ENCODE measurements around the gene SERPINF2.
"Not testable (repeated sequence)": the region's sequence is repeated elsewhere in the genome, so short reads cannot be mapped to it uniquely, and the experiment has no call there.

The SERPINF2 gene

DNA sequence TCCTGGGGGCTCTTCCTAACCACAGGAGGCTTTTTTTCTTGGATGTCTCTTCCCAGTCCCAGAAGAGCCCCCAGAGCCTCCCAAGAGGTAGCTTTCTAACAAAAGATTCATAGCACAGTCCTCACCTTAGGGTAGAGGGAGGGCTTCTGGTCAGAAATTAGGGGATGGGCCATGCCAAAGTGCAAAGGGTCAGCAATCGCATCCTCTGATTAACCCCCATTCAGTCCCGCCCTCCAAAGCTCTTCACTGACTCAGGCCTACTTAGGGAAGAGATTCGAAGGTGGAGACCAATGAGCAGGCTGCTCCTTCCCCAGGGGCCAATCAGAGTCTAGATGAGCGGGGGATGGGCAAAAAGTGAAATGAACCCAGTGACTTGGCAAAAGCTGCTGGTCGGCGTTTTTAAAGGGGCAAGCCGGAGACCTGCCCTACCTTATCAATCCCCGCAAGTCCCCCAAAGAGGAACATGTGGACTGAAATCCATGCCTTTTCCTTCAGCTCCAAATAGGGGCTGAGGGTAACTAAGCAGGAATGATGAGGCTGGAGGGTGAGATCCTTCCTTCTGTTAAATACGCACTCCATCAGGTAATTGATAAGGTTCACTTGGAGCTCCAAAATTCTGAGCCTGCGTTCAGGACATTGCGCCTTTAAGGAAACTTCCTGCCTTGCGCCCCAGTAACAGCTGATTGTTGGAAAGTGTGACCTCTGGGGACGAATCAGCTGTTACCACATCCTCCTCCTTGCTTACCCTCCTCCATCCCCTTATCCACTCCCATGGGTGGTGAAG, 25.6 kb upstream of the SERPINF2 start:
- DNase-seq, result peak; percentile 95

DNA sequence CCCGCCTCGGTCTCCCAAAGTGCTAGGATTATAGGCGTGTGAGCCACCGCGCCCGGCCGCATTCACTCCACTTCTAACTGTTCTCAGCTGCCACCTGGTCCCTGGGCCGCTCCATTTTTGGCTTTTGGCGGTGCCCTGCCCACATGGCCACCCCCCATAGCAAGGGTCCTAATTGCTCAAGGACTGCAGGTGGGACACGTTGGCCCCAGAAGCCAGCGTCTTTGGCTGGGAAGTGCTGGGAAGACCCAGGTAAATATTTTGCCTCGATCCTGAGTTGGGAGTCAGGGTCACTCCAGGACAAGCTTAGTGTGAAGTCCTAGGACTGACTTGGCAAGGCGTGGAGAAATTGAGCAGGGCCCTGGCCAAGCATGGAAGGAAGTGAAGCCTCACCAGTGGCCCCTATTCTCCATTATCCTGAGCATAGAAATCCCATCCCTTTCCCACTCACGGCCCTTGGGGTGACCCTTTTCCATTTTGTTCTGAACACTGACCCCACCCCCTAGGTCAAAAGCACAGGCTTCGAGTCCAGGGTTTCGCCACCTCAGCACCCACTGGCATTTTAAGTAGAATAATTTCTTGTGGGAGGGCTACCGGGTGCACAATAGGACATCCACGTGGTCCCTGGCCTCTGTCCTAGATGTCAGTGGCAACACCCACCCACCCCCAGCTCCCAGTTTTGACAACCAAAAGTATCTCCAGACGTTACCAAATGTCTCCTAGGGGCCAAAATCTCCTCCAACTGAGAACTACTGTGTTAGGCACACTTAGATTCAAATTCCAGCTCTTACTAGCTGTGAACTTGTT, 24.1 kb upstream of the SERPINF2 start:
- DNase-seq, result no peak

DNA sequence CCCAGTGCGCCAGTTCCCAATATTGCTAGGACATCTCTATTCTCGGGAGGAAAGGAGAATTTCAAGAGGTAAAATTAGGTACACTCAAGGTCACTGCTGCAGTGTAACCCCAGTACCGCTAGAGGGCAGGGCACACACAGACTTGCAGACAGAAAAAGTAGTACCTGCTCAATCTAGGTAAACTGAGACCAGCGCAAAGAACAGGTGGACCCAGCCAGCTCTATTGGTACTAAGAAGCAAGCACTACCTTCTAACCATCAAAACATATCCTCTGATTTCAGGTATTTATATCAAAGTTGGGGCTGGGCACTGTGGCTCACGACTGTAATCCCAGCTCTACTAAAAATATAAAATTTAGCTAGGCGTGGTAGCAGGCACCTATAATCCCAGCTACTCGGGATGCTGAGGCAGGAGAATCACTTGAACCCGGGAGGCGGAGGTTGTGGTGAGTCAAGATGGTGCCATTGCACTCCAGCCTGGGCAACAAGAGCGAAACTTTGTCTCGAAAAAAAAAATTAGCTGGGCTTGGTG, 21.8 kb upstream of the SERPINF2 start:
- peak; percentile 61 for DNase-seq

DNA sequence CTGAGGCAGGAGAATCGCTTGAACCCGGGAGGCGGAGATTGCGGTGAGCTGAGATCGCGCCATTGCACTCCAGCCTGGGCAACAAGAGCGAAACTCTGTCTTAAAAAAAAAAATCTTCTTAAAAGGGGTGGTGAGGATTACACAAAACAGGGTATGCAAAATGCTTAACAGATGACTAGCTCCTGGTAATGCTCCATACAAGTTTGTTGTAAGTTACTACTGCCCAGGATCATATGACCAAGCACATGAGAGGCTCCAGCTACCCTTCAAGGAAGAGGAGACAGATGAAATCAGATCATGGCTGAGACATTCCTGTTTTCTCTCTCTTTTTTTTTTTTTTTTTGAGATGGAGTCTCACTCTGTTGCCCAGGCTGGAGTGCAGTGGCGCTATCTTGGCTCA, 20.6 kb upstream of the SERPINF2 start:
- not testable (repeated sequence) for DNase-seq

DNA sequence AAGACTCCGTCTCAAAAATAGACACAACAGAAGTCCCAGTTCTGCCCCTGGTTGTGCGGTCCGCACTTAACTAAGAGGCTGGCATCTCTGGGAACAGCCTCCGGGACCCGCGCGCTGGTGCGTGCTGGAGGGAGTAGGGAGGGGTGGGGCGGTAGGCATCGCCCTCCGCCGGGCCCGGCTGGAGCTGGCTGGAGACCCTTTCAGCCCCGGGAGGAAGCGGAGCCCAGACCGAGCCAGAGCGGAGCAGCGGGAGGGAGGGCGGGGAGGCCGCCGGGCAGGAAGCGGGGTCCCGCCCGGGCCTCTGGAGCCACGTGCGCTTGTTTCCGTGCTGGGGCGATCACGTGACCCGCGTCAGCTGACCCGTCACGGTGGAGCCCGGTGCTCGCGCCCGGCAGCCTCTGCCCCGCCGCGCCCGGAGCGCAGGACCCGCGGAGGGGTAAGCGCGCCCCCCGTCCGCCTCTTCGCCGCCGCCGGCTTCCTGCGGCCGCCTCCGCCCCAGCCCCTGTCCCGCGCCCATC, 18.3 kb upstream of the SERPINF2 start, which contains the start of gene WDR81:
WDR81 (plus strand) TSS at position 354 of the 518 bp plus-strand sequence. CDS start 256 bp downstream, outside the sequence.
- DNase-seq, result peak; percentile 94

DNA sequence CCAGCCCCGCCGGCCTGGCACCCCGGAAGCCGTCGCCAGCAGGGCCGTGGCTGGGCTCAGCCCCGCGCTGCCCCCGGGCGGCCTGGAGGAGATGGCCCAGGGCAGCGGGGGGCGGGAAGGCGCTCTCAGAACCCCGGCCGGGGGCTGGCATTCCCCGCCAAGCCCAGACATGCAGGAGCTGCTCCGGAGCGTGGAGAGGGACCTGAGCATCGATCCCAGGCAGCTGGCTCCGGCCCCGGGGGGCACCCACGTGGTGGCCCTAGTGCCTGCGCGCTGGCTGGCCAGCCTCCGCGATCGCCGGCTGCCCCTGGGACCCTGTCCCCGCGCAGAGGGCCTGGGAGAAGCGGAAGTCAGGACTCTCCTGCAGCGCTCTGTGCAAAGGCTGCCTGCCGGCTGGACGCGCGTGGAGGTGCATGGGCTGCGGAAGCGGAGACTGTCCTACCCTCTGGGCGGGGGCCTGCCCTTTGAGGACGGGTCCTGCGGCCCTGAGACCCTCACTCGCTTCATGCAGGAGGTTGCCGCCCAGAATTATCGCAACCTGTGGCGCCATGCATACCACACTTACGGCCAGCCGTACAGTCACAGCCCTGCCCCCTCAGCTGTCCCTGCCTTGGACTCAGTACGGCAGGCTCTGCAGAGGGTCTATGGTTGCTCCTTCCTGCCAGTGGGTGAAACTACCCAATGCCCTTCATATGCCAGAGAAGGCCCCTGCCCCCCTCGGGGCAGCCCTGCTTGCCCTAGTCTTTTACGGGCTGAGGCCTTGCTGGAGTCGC, 17.6 kb upstream of the SERPINF2 start:
- DNase-seq, result peak; percentile 50

DNA sequence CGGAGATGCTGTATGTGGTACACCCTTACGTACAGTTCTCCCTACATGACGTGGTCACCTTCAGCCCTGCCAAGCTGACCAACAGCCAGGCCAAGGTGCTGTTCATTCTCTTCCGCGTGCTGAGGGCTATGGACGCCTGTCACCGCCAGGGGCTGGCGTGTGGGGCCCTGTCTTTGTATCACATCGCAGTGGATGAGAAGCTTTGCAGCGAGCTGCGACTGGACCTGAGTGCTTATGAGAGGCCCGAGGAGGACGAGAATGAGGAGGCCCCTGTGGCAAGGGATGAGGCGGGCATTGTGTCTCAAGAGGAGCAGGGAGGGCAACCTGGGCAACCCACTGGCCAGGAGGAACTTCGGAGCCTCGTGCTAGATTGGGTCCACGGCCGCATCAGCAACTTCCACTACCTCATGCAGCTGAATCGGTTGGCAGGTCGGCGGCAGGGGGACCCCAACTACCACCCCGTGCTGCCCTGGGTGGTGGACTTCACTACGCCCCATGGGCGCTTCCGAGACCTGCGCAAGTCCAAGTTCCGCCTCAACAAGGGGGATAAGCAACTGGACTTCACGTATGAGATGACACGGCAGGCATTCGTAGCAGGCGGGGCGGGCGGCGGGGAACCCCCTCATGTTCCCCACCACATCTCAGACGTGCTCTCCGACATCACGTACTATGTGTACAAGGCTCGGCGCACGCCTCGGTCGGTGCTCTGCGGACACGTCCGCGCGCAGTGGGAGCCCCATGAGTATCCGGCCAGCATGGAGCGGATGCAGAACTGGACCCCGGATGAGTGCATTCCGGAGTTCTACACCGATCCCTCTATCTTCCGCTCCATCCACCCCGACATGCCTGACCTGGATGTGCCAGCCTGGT, 16.8 kb upstream of the SERPINF2 start:
- peak; percentile 20 for DNase-seq

DNA sequence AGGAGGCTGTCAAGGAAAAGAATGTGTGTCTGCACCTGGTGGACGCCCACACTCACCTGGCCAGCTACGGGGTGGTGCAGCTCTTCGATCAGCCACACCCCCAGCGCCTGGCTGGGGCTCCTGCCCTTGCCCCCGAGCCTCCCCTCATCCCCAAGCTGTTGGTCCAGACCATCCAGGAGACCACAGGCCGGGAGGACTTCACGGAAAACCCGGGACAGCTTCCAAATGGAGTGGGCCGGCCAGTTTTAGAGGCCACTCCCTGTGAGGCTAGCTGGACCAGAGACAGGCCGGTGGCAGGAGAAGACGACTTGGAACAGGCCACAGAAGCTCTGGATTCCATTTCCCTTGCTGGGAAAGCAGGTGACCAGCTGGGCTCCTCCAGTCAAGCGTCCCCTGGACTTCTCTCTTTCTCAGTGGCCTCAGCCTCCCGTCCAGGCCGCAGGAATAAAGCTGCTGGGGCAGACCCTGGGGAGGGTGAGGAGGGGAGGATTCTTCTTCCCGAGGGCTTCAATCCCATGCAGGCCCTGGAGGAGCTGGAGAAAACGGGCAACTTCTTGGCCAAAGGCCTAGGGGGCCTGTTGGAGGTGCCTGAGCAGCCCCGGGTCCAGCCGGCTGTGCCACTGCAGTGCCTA, 15.9 kb upstream of the SERPINF2 start:
- DNase-seq, result peak; percentile 15

DNA sequence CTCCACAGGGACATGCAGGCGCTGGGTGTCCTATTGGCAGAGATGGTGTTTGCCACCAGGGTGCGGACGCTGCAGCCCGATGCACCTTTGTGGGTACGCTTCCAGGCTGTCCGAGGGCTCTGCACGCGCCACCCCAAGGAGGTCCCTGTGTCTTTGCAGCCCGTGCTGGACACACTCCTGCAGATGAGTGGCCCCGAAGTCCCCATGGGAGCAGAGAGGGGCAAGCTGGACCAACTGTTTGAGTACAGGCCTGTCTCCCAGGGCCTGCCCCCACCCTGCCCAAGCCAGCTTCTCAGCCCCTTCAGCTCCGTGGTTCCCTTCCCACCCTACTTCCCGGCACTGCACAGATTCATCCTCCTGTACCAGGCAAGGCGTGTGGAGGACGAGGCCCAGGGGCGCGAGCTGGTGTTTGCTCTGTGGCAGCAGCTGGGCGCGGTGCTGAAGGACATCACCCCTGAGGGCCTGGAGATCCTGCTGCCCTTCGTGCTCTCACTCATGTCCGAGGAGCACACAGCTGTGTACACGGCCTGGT, 15.3 kb upstream of the SERPINF2 start:
- DNase-seq, result peak; percentile 21

DNA sequence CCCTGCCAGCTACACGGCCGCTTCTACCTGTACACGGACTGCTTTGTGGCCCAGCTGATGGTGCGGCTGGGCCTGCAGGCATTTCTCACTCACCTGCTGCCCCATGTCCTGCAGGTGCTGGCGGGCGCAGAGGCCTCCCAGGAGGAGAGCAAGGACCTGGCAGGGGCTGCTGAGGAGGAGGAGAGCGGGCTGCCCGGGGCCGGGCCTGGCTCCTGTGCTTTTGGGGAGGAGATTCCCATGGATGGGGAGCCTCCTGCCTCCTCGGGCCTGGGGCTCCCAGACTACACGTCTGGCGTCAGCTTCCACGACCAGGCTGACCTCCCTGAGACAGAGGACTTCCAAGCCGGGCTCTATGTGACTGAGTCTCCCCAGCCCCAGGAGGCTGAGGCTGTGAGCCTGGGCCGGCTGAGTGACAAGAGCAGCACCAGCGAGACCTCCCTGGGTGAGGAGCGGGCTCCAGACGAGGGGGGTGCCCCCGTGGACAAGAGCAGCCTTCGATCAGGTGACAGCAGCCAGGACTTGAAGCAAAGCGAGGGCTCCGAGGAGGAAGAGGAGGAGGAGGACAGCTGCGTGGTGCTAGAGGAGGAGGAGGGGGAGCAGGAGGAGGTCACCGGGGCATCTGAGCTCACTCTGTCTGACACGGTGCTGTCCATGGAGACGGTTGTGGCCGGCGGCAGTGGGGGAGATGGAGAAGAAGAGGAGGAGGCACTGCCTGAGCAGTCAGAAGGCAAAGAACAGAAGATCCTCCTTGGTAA, 14.6 kb upstream of the SERPINF2 start:
- peak; percentile 23 for DNase-seq

DNA sequence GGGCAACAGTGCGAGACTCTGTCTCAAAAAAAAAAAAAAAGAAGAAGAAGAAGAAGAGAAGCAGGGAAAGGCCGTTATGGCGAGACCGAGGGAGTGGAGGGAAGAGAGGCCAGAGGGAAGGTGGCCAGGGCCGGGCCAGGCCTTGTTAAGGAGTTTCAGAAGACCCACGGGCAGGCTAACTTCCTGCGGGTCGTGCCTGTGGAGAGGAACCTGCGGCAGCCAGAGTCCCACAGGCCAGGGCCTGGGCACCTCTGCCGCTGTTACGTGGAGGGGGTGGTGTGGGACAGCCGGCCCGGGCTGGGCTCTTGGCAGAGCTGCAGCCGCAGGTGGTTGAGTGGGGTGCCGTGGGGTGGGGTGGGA, 12.7 kb upstream of the SERPINF2 start:
- no peak for DNase-seq

DNA sequence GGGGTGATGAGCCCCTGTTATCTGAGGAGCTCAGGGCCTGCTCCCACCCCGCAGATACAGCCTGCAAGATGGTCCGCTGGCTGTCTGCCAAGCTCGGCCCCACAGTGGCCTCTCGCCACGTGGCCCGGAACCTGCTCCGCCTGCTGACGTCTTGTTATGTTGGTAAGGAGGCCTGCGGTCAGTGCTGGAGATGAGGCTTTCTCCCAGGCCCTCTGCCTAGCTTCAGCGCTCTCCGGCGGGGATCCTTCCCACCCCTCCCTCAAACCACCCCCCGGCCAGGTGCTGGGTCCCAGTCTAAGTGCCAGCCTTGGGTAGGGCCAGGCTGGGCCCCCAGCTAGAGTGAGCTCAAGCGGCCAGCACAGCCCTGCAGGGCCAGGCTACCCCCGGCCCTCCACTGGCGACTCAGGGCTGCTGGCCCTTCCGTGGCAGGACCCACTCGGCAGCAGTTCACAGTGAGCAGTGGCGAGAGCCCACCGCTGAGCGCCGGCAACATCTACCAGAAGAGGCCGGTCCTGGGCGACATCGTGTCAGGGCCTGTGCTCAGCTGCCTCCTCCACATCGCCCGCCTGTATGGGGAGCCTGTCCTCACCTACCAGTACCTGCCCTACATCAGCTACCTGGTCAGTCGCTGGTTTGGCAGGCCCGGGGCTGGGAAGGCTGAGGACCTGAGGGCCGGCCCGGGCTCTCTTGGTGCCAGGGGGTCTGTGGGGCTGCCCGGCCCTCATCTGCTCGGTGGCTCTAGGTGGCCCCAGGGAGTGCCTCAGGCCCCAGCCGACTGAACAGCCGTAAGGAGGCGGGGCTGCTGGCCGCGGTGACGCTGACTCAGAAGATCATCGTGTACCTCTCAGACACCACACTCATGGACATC, 12.1 kb upstream of the SERPINF2 start:
- DNase-seq, result peak; percentile 90

DNA sequence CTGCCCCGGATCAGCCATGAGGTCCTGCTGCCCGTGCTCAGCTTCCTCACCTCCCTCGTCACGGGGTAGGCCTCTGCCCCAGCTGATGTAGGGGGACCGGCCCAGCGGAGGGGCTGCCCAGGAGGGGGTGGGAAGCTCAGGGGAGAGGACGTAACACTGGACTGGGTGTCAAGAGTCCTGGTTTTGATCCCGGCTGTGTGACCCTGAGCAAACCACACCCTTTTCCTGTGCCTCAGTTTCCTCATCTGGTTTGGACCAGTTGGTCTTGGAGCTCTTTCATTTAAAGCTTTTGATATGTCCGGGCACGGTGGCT, 11.5 kb upstream of the SERPINF2 start:
- no peak for DNase-seq

DNA sequence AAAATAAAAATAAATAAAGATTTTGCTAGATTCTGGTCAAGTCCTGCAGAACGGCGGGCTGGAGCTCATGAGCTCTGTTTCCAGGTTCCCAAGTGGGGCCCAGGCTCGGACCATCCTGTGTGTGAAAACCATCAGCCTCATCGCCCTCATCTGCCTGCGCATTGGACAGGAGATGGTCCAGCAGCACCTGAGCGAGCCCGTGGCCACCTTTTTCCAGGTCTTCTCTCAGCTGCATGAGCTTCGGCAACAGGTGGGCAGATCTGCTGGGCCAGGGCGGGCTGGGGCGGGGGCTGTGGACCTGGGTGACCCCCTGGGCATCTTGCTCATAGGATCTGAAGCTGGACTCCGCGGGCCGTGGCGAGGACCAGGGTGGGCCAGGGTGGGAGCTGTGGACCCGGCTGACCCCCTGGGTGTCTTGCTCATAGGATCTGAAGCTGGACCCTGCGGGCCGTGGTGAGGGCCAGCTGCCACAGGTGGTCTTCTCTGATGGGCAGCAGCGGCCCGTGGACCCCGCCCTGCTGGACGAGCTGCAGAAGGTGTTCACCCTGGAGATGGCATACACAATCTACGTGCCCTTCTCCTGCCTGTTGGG, 10.3 kb upstream of the SERPINF2 start:
- DNase-seq, result no peak

DNA sequence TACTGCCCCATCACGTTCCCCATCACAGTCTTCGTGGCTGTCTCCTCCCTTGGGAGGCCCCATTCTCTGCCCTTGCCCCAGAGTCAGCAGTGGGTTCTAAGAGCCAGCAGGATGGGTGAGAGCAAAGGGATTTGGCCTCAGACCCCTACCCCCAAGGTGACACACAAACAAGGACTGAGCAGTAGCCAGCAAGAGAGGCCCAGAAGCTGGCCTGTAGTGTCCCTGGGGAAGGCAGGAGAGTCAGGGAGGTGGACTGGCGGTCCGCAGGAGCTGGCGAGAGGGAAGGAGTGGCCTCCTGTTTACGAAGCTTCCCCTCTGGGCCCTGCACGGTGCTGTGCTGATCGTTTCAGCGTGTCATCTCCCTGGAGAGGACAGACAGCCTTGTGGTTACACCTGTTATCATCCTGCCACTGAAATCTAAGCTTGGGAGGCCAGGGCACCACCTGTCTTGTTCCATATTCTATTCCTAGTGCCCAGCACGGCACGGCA, 9.8 kb upstream of the SERPINF2 start:
- DNase-seq, result no peak

DNA sequence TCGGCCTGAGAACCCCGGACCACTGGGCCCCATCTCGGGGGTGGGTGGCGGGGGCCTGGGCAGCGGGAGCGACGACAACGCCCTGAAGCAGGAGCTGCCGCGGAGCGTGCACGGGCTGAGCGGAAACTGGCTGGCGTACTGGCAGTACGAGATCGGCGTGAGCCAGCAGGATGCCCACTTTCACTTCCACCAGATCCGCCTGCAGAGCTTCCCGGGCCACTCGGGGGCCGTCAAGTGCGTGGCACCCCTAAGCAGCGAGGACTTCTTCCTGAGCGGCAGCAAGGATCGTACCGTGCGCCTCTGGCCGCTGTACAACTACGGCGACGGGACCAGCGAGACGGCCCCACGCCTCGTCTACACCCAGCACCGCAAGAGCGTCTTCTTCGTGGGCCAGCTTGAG, 8.9 kb upstream of the SERPINF2 start:
- no peak for DNase-seq

DNA sequence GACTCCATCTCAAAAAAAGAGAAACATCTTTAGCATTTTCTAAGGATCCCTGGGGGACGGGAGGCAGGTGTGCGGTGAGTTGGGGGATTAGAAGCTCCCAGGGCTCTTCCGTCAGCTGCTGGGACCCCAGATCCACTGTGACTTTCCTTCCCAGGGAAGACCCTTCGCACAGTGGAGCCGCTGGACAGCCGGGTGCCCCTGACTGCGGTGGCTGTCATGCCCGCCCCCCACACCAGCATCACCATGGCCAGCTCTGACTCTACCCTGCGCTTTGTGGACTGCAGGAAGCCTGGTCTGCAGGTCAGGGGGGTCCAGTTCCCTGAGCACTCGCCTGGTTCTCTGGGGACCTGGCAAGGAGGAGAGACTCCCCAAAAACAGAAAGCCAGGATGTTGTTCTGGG, 7.3 kb upstream of the SERPINF2 start:
- no peak for DNase-seq

DNA sequence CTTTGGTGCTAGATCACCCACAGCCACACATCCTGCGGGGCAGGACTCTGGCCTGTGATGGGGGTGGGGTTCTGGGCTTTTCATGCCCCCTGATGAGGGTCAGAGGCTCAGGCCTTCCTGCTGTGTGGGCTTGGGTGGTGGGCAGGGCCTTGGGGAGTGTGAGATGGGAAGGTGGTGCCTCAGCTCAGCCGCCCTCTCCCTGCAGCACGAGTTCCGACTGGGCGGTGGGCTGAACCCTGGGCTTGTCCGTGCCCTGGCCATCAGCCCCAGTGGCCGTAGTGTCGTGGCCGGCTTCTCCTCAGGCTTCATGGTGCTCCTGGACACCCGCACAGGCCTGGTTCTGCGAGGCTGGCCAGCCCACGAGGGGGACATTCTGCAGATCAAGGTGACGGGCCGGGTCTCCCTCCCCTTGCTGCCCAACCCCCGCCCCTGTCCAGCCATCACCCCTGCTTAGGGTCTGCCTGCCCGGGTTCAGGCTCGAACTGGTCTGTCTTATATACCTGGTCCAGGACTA, 6.8 kb upstream of the SERPINF2 start:
- DNase-seq, result no peak

Data from femur (tissue), 1 donor.